Panc1 (cell line): ENCODE data around the gene OR2V2. TPM values are rescaled to one million over a fixed set of nuclear protein-coding genes. Genes with fewer than 3 reads are reported as not detected.
A peak's percentile ranks its signal among the peaks of the same experiment; 100 is the strongest.

Source experiments
- ATAC-seq: fragments of 200-7000 bp; cut with Tn5 transposase; 2 replicates; pipeline ENCODE4 v1.9.1; 2020; ENCODE audit warnings: mild to moderate bottlenecking, moderate library complexity
- BruUV-seq: library from RNA; stranded (reverse); fragments of 400-500 nt; replicated peaks from 2 replicates; lab custom pipeline; 2021; lab: Mats Ljungman, UMichigan
- CTCF ChIA-PET: fragments of 300-600 bp; sonication (Branson Sonifier 250); formaldehyde crosslinking; loops from one replicate; lab custom pipeline; 2022; ENCODE audit warnings: antibody characterized with exemption; lab: Charles Lee
- POLR2A ChIA-PET: fragments of 300-600 bp; sonication (Branson Sonifier 250); formaldehyde crosslinking; loops from one replicate; lab custom pipeline; 2022; ENCODE audit warnings: antibody characterized with exemption; lab: Charles Lee
- DNase-seq: peaks from one replicate; pipeline ENCODE4 v3.0.0-alpha.2; 2010; ENCODE audit warnings: low read depth, low spot score
- H3K27ac ChIP-seq: 2 replicates; pipeline ENCODE4 v1.5.1; 2011; ENCODE audit warnings: mild to moderate bottlenecking, low read length, inconsistent platforms
- H3K27me3 ChIP-seq: fragments of 200-500 bp; sonication (Bioruptor generic); 2 replicates; pipeline ENCODE4 v1.6.0; 2014; ENCODE audit warnings: low read length, inconsistent platforms; ENCODE audit not compliant: control insufficient read depth, insufficient read depth
- H3K36me3 ChIP-seq: fragments of 200-500 bp; sonication (Bioruptor generic); 2 replicates; pipeline ENCODE4 v1.5.1; 2014; ENCODE audit warnings: inconsistent platforms, mild to moderate bottlenecking, low read length, moderate library complexity; ENCODE audit not compliant: control insufficient read depth, insufficient read depth
- H3K4me1 ChIP-seq: 2 replicates; pipeline ENCODE4 v1.5.1; 2011; ENCODE audit warnings: inconsistent platforms, mild to moderate bottlenecking, low read length, moderate library complexity; ENCODE audit not compliant: control insufficient read depth, insufficient read depth
- H3K4me3 ChIP-seq, 2 experiments: 2 replicates each; pipeline ENCODE4 v1.5.1; 2011 to 2012; ENCODE audit warnings: low read depth in 2 of 2, low read length in 2 of 2, mild to moderate bottlenecking in 2 of 2, inconsistent platforms in 1 of 2, moderate library complexity in 1 of 2
- H3K9me3 ChIP-seq: fragments of 200-500 bp; sonication (Bioruptor generic); 2 replicates; pipeline ENCODE4 v1.5.1; 2014; ENCODE audit warnings: low read depth, mild to moderate bottlenecking, inconsistent platforms, low read length, moderate library complexity; ENCODE audit not compliant: control insufficient read depth, insufficient read depth
- POLR2AphosphoS5 ChIP-seq: IDR thresholded peaks from 2 replicates; pipeline ENCODE4 v1.6.1; 2012; ENCODE audit warnings: mild to moderate bottlenecking, low read depth, low read length, moderate library complexity
- SIN3A ChIP-seq: IDR thresholded peaks from 2 replicates; pipeline ENCODE4 v1.6.1; 2012; ENCODE audit warnings: low read depth, mild to moderate bottlenecking, low read length, moderate library complexity, borderline replicate concordance; ENCODE audit not compliant: insufficient read depth
- TCF7L2 ChIP-seq: IDR thresholded peaks from 2 replicates; pipeline ENCODE4 v1.6.1; 2011; ENCODE audit warnings: mild to moderate bottlenecking, low read depth, low read length, inconsistent platforms
- in situ Hi-C: cut with HindIII; loops from 2 replicates; pipeline ENCODE4 v1.10.0; 2016; ENCODE audit warnings: low sequenced_read_pairs, low pct_unique_long_range_greater_than_20kb
- intact Hi-C: fragments of 100-400 bp; cut with micrococcal nuclease; formaldehyde crosslinking; loops from one replicate; pipeline ENCODE4 v1.10.0; 2022; ENCODE audit not compliant: unreplicated experiment
- total RNA-seq: library from RNA; stranded (reverse); gene quantifications from one replicate; pipeline ENCODE4 v1.2.1, GENCODE V29; 2021; ENCODE audit not compliant: unreplicated experiment
- TF ChIP-seq, protein P1 (sequence below), 2 experiments: IDR thresholded peaks; 2 replicates each; pipeline ENCODE4 v1.6.1; 2011 to 2012; ENCODE audit warnings: low read depth in 2 of 2, control low read depth in 1 of 2, low read length in 1 of 2, mild to moderate bottlenecking in 1 of 2, moderate library complexity in 1 of 2; ENCODE audit not compliant: insufficient read depth in 1 of 2
- TF ChIP-seq, protein P2 (sequence below): fragments of 450-650 bp; IDR thresholded peaks from 2 replicates; pipeline ENCODE4 v1.5.1; 2017; ENCODE audit warnings: mild to moderate bottlenecking

OR2V2 gene
- total RNA-seq, 1 experiment from 2014 or later = not detected

DNA sequence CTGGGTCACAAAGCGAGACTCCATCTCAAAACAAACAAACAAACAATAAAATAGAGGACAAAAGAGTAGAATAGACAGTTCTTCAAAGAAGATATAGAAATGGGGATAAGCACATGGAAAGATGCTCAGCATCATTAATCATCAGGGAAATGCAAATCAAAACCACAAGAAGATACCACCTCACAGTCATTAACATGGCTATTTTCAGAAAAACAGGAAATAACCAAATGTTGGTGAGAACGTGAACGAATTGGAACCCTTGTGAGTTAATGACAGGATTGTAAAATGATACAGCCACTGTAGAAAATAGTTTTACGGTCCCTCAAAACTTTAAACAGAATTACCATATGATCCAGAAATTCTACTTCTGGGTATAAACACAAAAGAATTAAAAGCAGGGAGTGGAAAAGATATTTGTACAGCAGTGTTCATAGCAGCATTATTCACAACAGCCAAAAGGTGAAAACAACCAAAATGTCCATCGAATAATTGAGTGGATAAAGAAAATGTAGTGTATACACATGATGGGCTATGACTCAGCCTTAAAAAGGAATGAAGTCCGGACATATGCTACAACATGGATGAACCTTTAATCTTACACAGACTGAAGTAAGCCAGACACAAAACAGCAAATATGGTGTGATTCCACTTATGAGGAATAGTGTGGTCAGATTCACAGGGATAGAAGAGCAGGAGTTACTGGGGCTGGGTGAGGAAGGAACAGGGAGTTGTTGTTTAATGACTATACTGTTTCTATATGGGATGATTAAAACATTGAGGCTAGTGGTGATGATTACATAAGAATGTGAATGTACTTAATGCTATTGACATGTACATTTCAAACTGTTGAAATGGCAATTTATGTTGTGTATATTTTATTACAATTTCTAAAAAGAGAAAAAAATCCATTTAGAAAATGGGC, 19.7 kb downstream of the OR2V2 start:
- in situ Hi-C loops = no loop called here
- Histone ChIP-seq H3K4me1 (peaks cover 18% of the 10 kb centered on the region), H3K36me3 (no peaks in the 10 kb centered on the region), H3K9me3 (no peaks in the 10 kb centered on the region), H3K27me3 (no peaks in the 10 kb centered on the region), H3K4me3 (no peak overlapping the region), H3K27ac (0 out of 2 replicates have a peak overlapping the region, but pooled peaks have one; percentile 4)
- TF ChIP-seq TCF7L2 (no peak), SIN3A (no peak), POLR2AphosphoS5 (no peak)
- TF ChIP-seq, protein P1, sequence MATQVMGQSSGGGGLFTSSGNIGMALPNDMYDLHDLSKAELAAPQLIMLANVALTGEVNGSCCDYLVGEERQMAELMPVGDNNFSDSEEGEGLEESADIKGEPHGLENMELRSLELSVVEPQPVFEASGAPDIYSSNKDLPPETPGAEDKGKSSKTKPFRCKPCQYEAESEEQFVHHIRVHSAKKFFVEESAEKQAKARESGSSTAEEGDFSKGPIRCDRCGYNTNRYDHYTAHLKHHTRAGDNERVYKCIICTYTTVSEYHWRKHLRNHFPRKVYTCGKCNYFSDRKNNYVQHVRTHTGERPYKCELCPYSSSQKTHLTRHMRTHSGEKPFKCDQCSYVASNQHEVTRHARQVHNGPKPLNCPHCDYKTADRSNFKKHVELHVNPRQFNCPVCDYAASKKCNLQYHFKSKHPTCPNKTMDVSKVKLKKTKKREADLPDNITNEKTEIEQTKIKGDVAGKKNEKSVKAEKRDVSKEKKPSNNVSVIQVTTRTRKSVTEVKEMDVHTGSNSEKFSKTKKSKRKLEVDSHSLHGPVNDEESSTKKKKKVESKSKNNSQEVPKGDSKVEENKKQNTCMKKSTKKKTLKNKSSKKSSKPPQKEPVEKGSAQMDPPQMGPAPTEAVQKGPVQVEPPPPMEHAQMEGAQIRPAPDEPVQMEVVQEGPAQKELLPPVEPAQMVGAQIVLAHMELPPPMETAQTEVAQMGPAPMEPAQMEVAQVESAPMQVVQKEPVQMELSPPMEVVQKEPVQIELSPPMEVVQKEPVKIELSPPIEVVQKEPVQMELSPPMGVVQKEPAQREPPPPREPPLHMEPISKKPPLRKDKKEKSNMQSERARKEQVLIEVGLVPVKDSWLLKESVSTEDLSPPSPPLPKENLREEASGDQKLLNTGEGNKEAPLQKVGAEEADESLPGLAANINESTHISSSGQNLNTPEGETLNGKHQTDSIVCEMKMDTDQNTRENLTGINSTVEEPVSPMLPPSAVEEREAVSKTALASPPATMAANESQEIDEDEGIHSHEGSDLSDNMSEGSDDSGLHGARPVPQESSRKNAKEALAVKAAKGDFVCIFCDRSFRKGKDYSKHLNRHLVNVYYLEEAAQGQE (IDR thresholded peaks at IDR 0.05; ENCODE audit: insufficient read depth in 1 of 2, low read depth in 2 of 2, low read length in 1 of 2) = no peak
- TF ChIP-seq, protein P2, sequence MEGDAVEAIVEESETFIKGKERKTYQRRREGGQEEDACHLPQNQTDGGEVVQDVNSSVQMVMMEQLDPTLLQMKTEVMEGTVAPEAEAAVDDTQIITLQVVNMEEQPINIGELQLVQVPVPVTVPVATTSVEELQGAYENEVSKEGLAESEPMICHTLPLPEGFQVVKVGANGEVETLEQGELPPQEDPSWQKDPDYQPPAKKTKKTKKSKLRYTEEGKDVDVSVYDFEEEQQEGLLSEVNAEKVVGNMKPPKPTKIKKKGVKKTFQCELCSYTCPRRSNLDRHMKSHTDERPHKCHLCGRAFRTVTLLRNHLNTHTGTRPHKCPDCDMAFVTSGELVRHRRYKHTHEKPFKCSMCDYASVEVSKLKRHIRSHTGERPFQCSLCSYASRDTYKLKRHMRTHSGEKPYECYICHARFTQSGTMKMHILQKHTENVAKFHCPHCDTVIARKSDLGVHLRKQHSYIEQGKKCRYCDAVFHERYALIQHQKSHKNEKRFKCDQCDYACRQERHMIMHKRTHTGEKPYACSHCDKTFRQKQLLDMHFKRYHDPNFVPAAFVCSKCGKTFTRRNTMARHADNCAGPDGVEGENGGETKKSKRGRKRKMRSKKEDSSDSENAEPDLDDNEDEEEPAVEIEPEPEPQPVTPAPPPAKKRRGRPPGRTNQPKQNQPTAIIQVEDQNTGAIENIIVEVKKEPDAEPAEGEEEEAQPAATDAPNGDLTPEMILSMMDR = no peak
- ATAC-seq (no peak), DNase-seq (no peak)
- intact Hi-C loops = loop anchor here (5.0 kb wide), 1 partner anchor 300 kb away; no protein-coding TSS in a partner anchor
- CTCF ChIA-PET = interaction anchor here (0.6 to 1.0 kb wide), 3 partner anchors 10 to 373 kb away, joined by 3 to 16 read pairs (median 15); no protein-coding TSS in a partner anchor
- no TSS peak for BruUV-seq
- POLR2A ChIA-PET = no interaction called here

DNA sequence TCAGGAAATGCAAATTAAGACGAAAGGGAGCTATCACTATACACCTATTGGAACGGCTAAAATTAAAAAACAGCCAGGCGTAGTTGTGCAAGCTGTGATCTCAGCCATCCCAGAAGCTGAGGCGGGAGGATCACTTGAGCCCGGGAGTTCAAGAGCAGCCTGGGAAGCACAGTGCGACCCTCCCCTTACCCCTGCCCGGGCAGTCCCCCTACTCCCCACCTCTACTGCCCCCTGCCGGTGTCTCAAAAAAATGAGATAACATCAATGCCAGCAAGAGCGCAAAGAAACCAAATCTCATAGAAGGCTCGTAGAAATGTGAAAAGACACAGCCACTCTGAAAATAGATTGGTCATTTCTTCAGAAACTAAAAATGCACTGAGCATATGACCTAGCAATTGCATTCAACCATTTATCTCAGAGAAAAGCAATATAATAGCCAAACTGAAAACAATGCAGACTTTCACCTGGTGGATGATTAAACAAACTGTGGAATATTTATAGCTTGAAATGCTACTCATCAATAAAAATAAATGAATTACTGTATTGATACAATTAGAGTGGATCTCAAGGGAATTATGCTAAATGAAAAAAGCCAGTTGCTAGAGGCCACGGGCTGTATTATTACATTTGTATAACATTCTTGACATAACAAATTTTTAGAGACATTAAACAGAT, 20.6 kb downstream of the OR2V2 start:
- Histone ChIP-seq H3K27me3 (no peaks in the 10 kb centered on the region), H3K36me3 (no peaks in the 10 kb centered on the region), H3K27ac (peak overlapping the region; percentile 86), H3K4me3 (peak overlapping the region; percentile 49 to 72), H3K9me3 (no peaks in the 10 kb centered on the region), H3K4me1 (peaks cover 22% of the 10 kb centered on the region)
- intact Hi-C loops (loop anchor here (5.0 kb wide), 1 partner anchor 301 kb away; no protein-coding TSS in a partner anchor), in situ Hi-C loops (no loop called here)
- ATAC-seq = no peak
- TF ChIP-seq, protein P1 (IDR thresholded peaks at IDR 0.05; ENCODE audit: insufficient read depth in 1 of 2, low read depth in 2 of 2, low read length in 1 of 2) = no peak
- TF ChIP-seq POLR2AphosphoS5 (no peak), SIN3A (no peak), TCF7L2 (no peak)
- TF ChIP-seq, protein P2 = peak; percentile 92
- POLR2A ChIA-PET = no interaction called here
- CTCF ChIA-PET = interaction anchor here (0.6 to 1.0 kb wide), 4 partner anchors 9 to 374 kb away, joined by 3 to 16 read pairs (median 10); partner anchors contain the start of gene MGAT1
- no peak for DNase-seq
- BruUV-seq = no TSS peak
